ENCODE data around the gene NAGK. TPM values are rescaled to one million over a fixed set of nuclear protein-coding genes. Genes with fewer than 3 reads are reported as not detected.

The NAGK gene
- polyA plus RNA-seq, 1 experiment = 96.1 TPM

- H3K4me3 ChIP-seq (ENCODE audit: low read depth, low read length) = no peak overlapping the region
- CTCF ChIA-PET = interaction anchor here (0.6 to 2.7 kb wide), 4 partner anchors 29 to 124 kb away, joined by 3 to 12 read pairs (median 5); no protein-coding TSS in a partner anchor
- POLR2A ChIA-PET = no interaction called here
- H3K9me3 ChIP-seq (ENCODE audit: control insufficient read depth, insufficient read depth, low read length) = no peaks in the 10 kb centered on the region; the same call in 1 of the 2 replicates
- no peak for DNase-seq (ENCODE audit: low read depth, low spot score)
- TF ChIP-seq CTCF (IDR thresholded peaks at IDR 0.05; ENCODE audit: low read depth, low read length) = 0 out of 2 replicates have a peak, but pooled peaks have one; percentile 2
- no peak overlapping the region for H3K27ac ChIP-seq (ENCODE audit: low read depth, low read length)
- no peaks in the 10 kb centered on the region for H3K27me3 ChIP-seq (ENCODE audit: control insufficient read depth, insufficient read depth, low read length)
These were observed 3.4 kb downstream of the NAGK start for GRCh38 chr2:71071681-71072398.

- Histone ChIP-seq H3K4me3 (ENCODE audit: low read depth, low read length) (no peak overlapping the region), H3K27ac (ENCODE audit: low read depth, low read length) (no peak overlapping the region), H3K27me3 (ENCODE audit: control insufficient read depth, insufficient read depth, low read length) (no peaks in the 10 kb centered on the region), H3K9me3 (ENCODE audit: control insufficient read depth, insufficient read depth, low read length) (no peaks in the 10 kb centered on the region; the same call in 1 of the 2 replicates)
- DNase-seq (ENCODE audit: low read depth, low spot score) = no peak
- TF ChIP-seq CTCF (IDR thresholded peaks at IDR 0.05; ENCODE audit: low read depth, low read length) = no peak
- POLR2A ChIA-PET = no interaction called here
- CTCF ChIA-PET = interaction anchor here (1.7 kb wide), 1 partner anchor 71 kb away, joined by 6 read pairs; no protein-coding TSS in a partner anchor
These were observed 4.0 kb downstream of the NAGK start for GRCh38 chr2:71072492-71072891.

- no peaks in the 10 kb centered on the region for H3K27me3 ChIP-seq (ENCODE audit: control insufficient read depth, insufficient read depth, low read length)
- TF ChIP-seq CTCF (IDR thresholded peaks at IDR 0.05; ENCODE audit: low read depth, low read length) = no peak
These were observed 5.0 kb downstream of the NAGK start for GRCh38 chr2:71073475-71073874.

GRCh38 chr2:71074893-71075395, 6.5 kb downstream of the NAGK start:
- Histone ChIP-seq H3K4me3 (ENCODE audit: low read depth, low read length) (no peak overlapping the region), H3K27ac (ENCODE audit: low read depth, low read length) (no peak overlapping the region), H3K9me3 (ENCODE audit: control insufficient read depth, insufficient read depth, low read length) (no peaks in the 10 kb centered on the region), H3K27me3 (ENCODE audit: control insufficient read depth, insufficient read depth, low read length) (no peaks in the 10 kb centered on the region)
- no peak for TF ChIP-seq CTCF (IDR thresholded peaks at IDR 0.05; ENCODE audit: low read depth, low read length)
- DNase-seq (ENCODE audit: low read depth, low spot score) = no peak
- POLR2A ChIA-PET = no interaction called here
- CTCF ChIA-PET = no interaction called here

More at GRCh38 chr2:71073475-71073874, 5.0 kb downstream of the NAGK start:
- Histone ChIP-seq H3K27ac (ENCODE audit: low read depth, low read length) (no peak overlapping the region), H3K9me3 (ENCODE audit: control insufficient read depth, insufficient read depth, low read length) (no peaks in the 10 kb centered on the region; the same call in 1 of the 2 replicates), H3K4me3 (ENCODE audit: low read depth, low read length) (no peak overlapping the region)
- CTCF ChIA-PET = no interaction called here
- POLR2A ChIA-PET = no interaction called here
- DNase-seq (ENCODE audit: low read depth, low spot score) = no peak

GRCh38 chr2:71078624-71079023, 10.2 kb downstream of the NAGK start:
- POLR2A ChIA-PET = interaction anchor here (2.6 kb wide), 1 partner anchor 10 kb away, joined by 11 read pairs; the partner anchor contains the start of gene NAGK
- H3K27ac ChIP-seq (ENCODE audit: low read depth, low read length) = no peak overlapping the region
- no peaks in the 10 kb centered on the region for H3K27me3 ChIP-seq (ENCODE audit: control insufficient read depth, insufficient read depth, low read length)
- no peak for TF ChIP-seq CTCF (IDR thresholded peaks at IDR 0.05; ENCODE audit: low read depth, low read length)
- no peak overlapping the region for H3K4me3 ChIP-seq (ENCODE audit: low read depth, low read length)
- CTCF ChIA-PET = no interaction called here
- no peak for DNase-seq (ENCODE audit: low read depth, low spot score)
- no peaks in the 10 kb centered on the region for H3K9me3 ChIP-seq (ENCODE audit: control insufficient read depth, insufficient read depth, low read length)
